G401.6 (cell line): ENCODE results near the gene PASD1.
"Not testable (repeated sequence)": the region's sequence is repeated elsewhere in the genome, so short reads cannot be mapped to it uniquely, and the experiment has no call there.

ENCODE experiments used
- FAIRE-seq: peaks from 2 replicates; lab custom pipeline; 2012; peaks lifted over from hg19 to GRCh38; lab: Jason Lieb, UNC

PASD1 gene

GRCh38 chrX:151563449-151563848 lies at the start of gene PASD1:
Gene PASD1 (plus strand): TSS chrX:151563675. CDS start chrX:151601554, 37,879 bp downstream.
- no peak for FAIRE-seq

GRCh38 chrX:151515237-151515636 lies 48.2 kb upstream of the PASD1 start:
- FAIRE-seq = no peak

- FAIRE-seq = no peak
Measured at GRCh38 chrX:151516538-151517187, 46.8 kb upstream of the PASD1 start.

- FAIRE-seq = no peak
Measured at GRCh38 chrX:151517421-151517820, 46.1 kb upstream of the PASD1 start.

- FAIRE-seq = no peak
Measured at GRCh38 chrX:151523351-151523750, 40.1 kb upstream of the PASD1 start.

GRCh38 chrX:151536571-151536970 lies 26.9 kb upstream of the PASD1 start:
- no peak for FAIRE-seq

GRCh38 chrX:151537572-151537971 lies 25.9 kb upstream of the PASD1 start:
- no peak for FAIRE-seq

GRCh38 chrX:151538190-151539122 lies 25.0 kb upstream of the PASD1 start:
- FAIRE-seq = no peak

- FAIRE-seq = no peak
Measured at GRCh38 chrX:151543706-151544105, 19.8 kb upstream of the PASD1 start.

- FAIRE-seq = not testable (repeated sequence)
Measured at GRCh38 chrX:151546226-151546625, 17.2 kb upstream of the PASD1 start.

- FAIRE-seq = not testable (repeated sequence)
Measured at GRCh38 chrX:151551176-151551575, 12.3 kb upstream of the PASD1 start.

GRCh38 chrX:151552743-151553142 lies 10.7 kb upstream of the PASD1 start:
- FAIRE-seq = no peak

GRCh38 chrX:151555301-151555700 lies 8.2 kb upstream of the PASD1 start:
- not testable (repeated sequence) for FAIRE-seq

- FAIRE-seq = not testable (repeated sequence)
Measured at GRCh38 chrX:151562485-151562884, 990 bp upstream of the PASD1 start.

- not testable (repeated sequence) for FAIRE-seq
Measured at GRCh38 chrX:151563003-151563402, 472 bp upstream of the PASD1 start.

- no peak for FAIRE-seq
Measured at GRCh38 chrX:151564035-151564434, 560 bp downstream of the PASD1 start.

GRCh38 chrX:151566872-151567271 lies 3.4 kb downstream of the PASD1 start:
- not testable (repeated sequence) for FAIRE-seq

GRCh38 chrX:151570561-151570960 lies 7.1 kb downstream of the PASD1 start:
- no peak for FAIRE-seq

GRCh38 chrX:151593384-151593783 lies 29.9 kb downstream of the PASD1 start:
- not testable (repeated sequence) for FAIRE-seq

- FAIRE-seq = no peak
Measured at GRCh38 chrX:151596282-151596681, 32.8 kb downstream of the PASD1 start.

- FAIRE-seq = no peak
Measured at GRCh38 chrX:151604931-151605330, 41.5 kb downstream of the PASD1 start.

GRCh38 chrX:151609222-151609621 lies 45.7 kb downstream of the PASD1 start:
- FAIRE-seq = no peak

- no peak for FAIRE-seq
Measured at GRCh38 chrX:151621422-151621821, 57.9 kb downstream of the PASD1 start.
